Measurements from ENCODE around the gene RANBP10. TPM values are rescaled to one million over a fixed set of nuclear protein-coding genes. Genes with fewer than 3 reads are reported as not detected.

RANBP10 gene
- total RNA-seq, 4 donors from 2014 or later = 5.8 to 12.2 (median 8.6) TPM

DNA sequence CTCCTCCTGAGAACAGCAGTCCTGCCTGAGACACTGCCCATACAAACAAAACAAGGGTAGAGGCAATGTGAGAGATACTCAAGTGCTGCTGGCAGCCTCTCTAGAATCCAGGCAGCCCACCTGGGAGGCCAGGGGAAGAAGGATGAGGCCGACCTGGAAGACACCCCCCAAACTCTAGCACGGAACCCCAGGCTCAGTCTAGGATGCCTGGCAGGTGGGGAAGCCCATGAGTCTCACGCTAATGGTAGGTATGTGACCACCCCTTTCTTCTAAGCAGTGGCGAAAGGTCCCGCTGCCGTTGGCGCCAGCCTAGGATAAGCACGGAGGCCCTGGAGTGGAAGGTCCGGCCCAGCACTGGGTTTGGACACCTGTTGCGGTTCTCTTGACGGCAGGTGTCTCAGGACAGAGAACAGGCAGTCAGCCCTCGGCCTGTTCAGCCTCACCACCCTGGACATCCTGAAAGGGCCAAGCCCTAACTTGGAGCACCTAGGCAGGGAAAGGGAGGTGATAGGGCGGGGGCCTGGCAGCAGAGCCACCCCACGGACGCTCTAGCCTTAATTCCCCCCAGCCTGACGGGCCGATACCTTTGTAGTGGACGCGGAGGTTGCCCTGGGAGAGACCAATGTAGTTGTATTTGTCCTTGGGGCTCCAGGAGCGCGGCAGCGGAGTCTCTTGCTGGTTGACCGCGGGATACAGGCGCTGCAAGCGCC lies 487 bp downstream of the RANBP10 start:
- H3K4me1 ChIP-seq = peaks cover 25 to 52% (median 31%) of the 10 kb centered on the region in 4 donors
- intact Hi-C loops (cut with DNase I) = loop anchor here (5.0 kb wide), 1 partner anchor 144 kb away; the partner anchor contains the start of genes ACD and PARD6A
- no peaks in the 10 kb centered on the region for H3K27me3 ChIP-seq
- no peak for TF ChIP-seq POLR2A (IDR thresholded peaks at IDR 0.05; ENCODE audit: low read depth)
- TF ChIP-seq, protein P1, sequence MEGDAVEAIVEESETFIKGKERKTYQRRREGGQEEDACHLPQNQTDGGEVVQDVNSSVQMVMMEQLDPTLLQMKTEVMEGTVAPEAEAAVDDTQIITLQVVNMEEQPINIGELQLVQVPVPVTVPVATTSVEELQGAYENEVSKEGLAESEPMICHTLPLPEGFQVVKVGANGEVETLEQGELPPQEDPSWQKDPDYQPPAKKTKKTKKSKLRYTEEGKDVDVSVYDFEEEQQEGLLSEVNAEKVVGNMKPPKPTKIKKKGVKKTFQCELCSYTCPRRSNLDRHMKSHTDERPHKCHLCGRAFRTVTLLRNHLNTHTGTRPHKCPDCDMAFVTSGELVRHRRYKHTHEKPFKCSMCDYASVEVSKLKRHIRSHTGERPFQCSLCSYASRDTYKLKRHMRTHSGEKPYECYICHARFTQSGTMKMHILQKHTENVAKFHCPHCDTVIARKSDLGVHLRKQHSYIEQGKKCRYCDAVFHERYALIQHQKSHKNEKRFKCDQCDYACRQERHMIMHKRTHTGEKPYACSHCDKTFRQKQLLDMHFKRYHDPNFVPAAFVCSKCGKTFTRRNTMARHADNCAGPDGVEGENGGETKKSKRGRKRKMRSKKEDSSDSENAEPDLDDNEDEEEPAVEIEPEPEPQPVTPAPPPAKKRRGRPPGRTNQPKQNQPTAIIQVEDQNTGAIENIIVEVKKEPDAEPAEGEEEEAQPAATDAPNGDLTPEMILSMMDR (IDR thresholded peaks at IDR 0.05) = no peak
- no peak for TF ChIP-seq POLR2AphosphoS5 (IDR thresholded peaks at IDR 0.05)
- TF ChIP-seq EP300 (IDR thresholded peaks at IDR 0.05) = no peak
- peaks cover 0 to 28% (median 25%) of the 10 kb centered on the region in 4 donors for H3K36me3 ChIP-seq
- DNase-seq (ENCODE audit: extremely low spot score) = no peak
- WGBS = 0% methylated on average over 26 of the region's 26 CpGs
- H3K9me3 ChIP-seq = no peaks in the 10 kb centered on the region
- H3K27ac ChIP-seq (replicated peaks in 1 of 4) = peak overlapping the region; percentile 82 to 92 (median 89)
- peak overlapping the region; percentile 70 to 100 (median 94) for H3K4me3 ChIP-seq

- H3K4me3 ChIP-seq = peak overlapping the region; percentile 70 to 100 (median 94)
These were observed 1.4 kb downstream of the RANBP10 start for GRCh38 chr16:67804853-67805542.

GRCh38 chr16:67803894-67804293 lies 2.5 kb downstream of the RANBP10 start:
- Histone ChIP-seq H3K4me1 (peaks cover 34 to 68% (median 42%) of the 10 kb centered on the region in 4 donors), H3K36me3 (peaks cover 0 to 46% (median 36%) of the 10 kb centered on the region in 4 donors), H3K27ac (replicated peaks in 1 of 4) (no peak overlapping the region), H3K4me3 (no peak overlapping the region), H3K9me3 (no peaks in the 10 kb centered on the region), H3K27me3 (no peaks in the 10 kb centered on the region)
- 83% methylated on average over 3 of the region's 3 CpGs for WGBS
- no peak for DNase-seq (ENCODE audit: extremely low spot score)
- intact Hi-C loops (cut with DNase I) = no loop called here
- TF ChIP-seq EP300 (IDR thresholded peaks at IDR 0.05) = no peak
- TF ChIP-seq POLR2AphosphoS5 (IDR thresholded peaks at IDR 0.05) = no peak

More at GRCh38 chr16:67804853-67805542, 1.4 kb downstream of the RANBP10 start:
- TF ChIP-seq POLR2A (IDR thresholded peaks at IDR 0.05; ENCODE audit: low read depth) (no peak), EP300 (IDR thresholded peaks at IDR 0.05) (no peak), POLR2AphosphoS5 (IDR thresholded peaks at IDR 0.05) (no peak)
- TF ChIP-seq, protein P1 (IDR thresholded peaks at IDR 0.05) = no peak
- no peaks in the 10 kb centered on the region for H3K9me3 ChIP-seq
- 92% methylated on average over 4 of the region's 4 CpGs for WGBS
- H3K4me1 ChIP-seq = peaks cover 32 to 61% (median 39%) of the 10 kb centered on the region in 4 donors
- H3K27me3 ChIP-seq = no peaks in the 10 kb centered on the region
- peaks cover 0 to 36% (median 29%) of the 10 kb centered on the region in 4 donors for H3K36me3 ChIP-seq
- H3K27ac ChIP-seq (replicated peaks in 1 of 4) = peak overlapping the region in 1 of 4 donors; percentile 86
- intact Hi-C loops (cut with DNase I) = loop anchor here (5.0 kb wide), 1 partner anchor 143 kb away; the partner anchor contains the start of genes ACD and PARD6A
- no peak for DNase-seq (ENCODE audit: extremely low spot score)

DNA sequence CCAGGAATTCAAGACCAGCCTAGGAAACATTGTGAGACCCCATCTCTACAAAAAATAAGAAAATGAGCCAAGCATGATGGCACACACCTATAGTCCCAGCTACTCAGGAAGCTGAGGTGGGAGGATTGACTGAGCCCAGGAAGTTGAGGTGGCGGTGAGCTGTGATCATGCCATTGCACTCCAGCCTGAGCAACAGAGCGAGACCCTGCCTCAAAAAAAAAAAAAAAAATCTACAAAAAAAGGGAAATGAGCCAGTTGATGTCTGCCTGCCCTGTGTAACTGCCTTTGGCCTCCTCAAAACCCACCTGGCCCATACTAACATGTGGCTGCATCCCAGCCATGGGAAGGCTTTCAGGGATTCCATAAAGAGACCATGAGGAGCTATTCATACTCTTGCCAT lies 4.5 kb downstream of the RANBP10 start:
- Histone ChIP-seq H3K36me3 (peaks cover 0 to 63% (median 45%) of the 10 kb centered on the region in 4 donors), H3K4me1 (peaks cover 25 to 60% (median 34%) of the 10 kb centered on the region in 4 donors), H3K27me3 (no peaks in the 10 kb centered on the region), H3K9me3 (no peaks in the 10 kb centered on the region), H3K4me3 (no peak overlapping the region), H3K27ac (replicated peaks in 1 of 4) (no peak overlapping the region)
- TF ChIP-seq POLR2A (IDR thresholded peaks at IDR 0.05; ENCODE audit: low read depth) = no peak
- TF ChIP-seq, protein P1 (IDR thresholded peaks at IDR 0.05) = no peak
- TF ChIP-seq EP300 (IDR thresholded peaks at IDR 0.05) = no peak
- no peak for TF ChIP-seq POLR2AphosphoS5 (IDR thresholded peaks at IDR 0.05)
- intact Hi-C loops (cut with DNase I) = no loop called here
- WGBS = 100% methylated on average over 2 of the region's 2 CpGs
- no peak for DNase-seq (ENCODE audit: extremely low spot score)

DNA sequence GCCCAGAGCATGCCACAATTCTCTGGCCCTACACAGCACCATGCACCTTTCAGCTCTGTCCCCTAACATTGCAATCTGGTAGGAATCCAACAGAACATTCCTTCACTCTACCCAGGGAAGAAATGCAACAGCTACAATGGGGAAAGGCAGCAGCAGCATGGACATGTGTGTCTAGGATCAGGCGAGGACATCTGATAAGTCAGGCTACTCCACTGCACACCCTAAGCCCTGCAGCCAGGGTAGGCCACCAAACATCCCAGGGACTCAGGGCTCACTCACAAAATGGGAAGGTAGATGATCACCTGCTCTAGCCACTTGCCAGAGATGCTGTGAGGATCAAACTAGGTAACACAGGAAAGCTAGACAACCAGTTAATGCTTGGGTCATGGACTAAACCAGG lies 5.1 kb downstream of the RANBP10 start:
- DNase-seq (ENCODE audit: extremely low spot score) = no peak
- H3K4me3 ChIP-seq = no peak overlapping the region
- peaks cover 25 to 60% (median 34%) of the 10 kb centered on the region in 4 donors for H3K4me1 ChIP-seq
- H3K27me3 ChIP-seq = no peaks in the 10 kb centered on the region
- intact Hi-C loops (cut with DNase I) = no loop called here
- H3K27ac ChIP-seq (replicated peaks in 1 of 4) = no peak overlapping the region
- 100% methylated on average over 1 of the region's 1 CpG for WGBS
- H3K9me3 ChIP-seq = no peaks in the 10 kb centered on the region
- TF ChIP-seq, protein P1 (IDR thresholded peaks at IDR 0.05) = no peak
- TF ChIP-seq POLR2AphosphoS5 (IDR thresholded peaks at IDR 0.05) (no peak), POLR2A (IDR thresholded peaks at IDR 0.05; ENCODE audit: low read depth) (no peak), EP300 (IDR thresholded peaks at IDR 0.05) (no peak)
- H3K36me3 ChIP-seq = peaks cover 0 to 69% (median 47%) of the 10 kb centered on the region in 4 donors
